Measurements from ENCODE around the gene LYPD6. TPM values are rescaled to one million over a fixed set of nuclear protein-coding genes. Genes with fewer than 3 reads are reported as not detected.

LYPD6 gene
- total RNA-seq, 4 donors from 2014 or later, result 0.45 to 1.9 (median 0.93) TPM; not detected in 1

DNA sequence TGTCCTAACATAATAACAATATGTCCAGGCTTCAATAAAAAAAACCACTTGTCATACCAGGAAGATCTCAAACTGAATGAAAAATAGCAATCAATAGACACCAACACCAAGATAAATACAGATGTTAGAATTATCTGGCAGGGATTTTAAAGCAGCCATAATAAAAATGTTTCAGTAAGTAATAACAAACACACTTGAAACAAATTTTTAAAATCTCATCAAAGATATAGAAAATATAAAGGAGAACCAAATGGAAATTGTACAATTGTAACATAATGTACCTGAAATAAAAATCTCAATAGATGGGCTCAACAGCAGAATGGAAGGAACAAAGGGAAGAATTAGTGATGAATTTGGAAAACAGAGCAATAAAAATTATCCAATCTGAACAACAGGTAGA, 128.1 kb downstream of the LYPD6 start:
- Histone ChIP-seq H3K4me3 (no peak overlapping the region), H3K36me3 (no peaks in the 10 kb centered on the region), H3K27me3 (no peaks in the 10 kb centered on the region), H3K9me3 (peaks cover 5% of the 10 kb centered on the region), H3K27ac (no peak overlapping the region), H3K4me1 (no peaks in the 10 kb centered on the region)
- no peak for TF ChIP-seq CTCF (IDR thresholded peaks at IDR 0.05)
- TF ChIP-seq POLR2AphosphoS5 (IDR thresholded peaks at IDR 0.05), result no peak
- TF ChIP-seq POLR2A (IDR thresholded peaks at IDR 0.05), result no peak
- no peak for TF ChIP-seq EP300 (IDR thresholded peaks at IDR 0.05)
- DNase-seq (ENCODE audit: low spot score in 2 of 2), result no peak

DNA sequence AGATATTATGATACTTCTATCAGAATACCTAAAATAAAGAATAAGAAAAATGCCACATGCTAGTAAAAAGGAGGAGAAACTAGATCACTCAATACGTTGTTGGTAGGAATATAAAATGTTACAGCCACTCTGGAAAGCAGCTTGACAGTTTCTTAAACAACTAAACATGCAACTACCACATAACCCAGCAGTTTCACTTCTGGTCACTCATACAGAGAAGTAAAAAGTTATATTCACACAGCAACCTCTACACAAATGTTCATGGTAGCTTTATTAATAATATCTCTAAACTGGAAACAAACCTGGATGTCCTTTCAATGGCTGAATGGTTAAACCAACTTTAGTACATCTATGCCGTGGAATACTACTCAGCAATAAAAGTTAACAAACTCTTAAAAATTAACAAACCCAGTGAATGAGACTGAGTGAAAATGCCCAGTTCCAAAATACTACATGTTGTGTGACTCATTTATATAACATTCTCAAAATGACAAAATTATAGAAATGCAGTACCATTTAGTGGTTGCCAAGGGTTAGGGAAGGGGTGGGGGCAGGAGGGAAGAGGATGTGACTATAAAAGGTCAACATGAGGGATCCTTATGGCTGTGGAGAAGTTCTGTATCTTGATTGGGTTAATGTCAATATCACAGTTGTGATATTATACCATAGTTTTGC, 133.1 kb downstream of the LYPD6 start:
- no peak overlapping the region for H3K4me3 ChIP-seq
- peaks cover 5% of the 10 kb centered on the region for H3K9me3 ChIP-seq
- no peaks in the 10 kb centered on the region for H3K4me1 ChIP-seq
- no peak for DNase-seq (ENCODE audit: low spot score in 2 of 2)
- no peak overlapping the region for H3K27ac ChIP-seq
- 33% methylated on average over 2 of the region's 2 CpGs for WGBS
- no peak for TF ChIP-seq CTCF (IDR thresholded peaks at IDR 0.05)
- H3K27me3 ChIP-seq, result no peaks in the 10 kb centered on the region
- no peaks in the 10 kb centered on the region for H3K36me3 ChIP-seq

DNA sequence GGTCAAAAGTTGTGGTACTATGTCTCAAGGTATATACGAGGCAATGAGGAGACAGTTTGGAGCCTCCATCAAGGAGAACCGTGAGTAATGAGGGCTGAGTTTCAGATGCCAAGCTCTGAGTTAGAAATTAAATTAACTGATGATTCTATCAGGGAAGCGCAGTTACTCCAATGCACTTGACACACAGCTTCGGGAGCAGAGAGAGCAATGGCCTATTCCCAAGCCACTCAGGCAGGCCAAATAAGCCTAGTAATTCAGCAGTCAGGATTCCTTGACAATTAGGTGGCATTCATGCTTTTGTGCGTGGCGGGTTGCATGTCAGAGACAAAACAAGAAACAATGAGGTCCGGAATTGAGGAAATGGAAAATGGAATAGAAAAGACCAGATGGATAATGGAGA, 134.0 kb downstream of the LYPD6 start:
- H3K27me3 ChIP-seq, result no peaks in the 10 kb centered on the region
- no peak for DNase-seq (ENCODE audit: low spot score in 2 of 2)
- TF ChIP-seq EP300 (IDR thresholded peaks at IDR 0.05) (no peak), POLR2A (IDR thresholded peaks at IDR 0.05) (no peak), CTCF (IDR thresholded peaks at IDR 0.05) (no peak), POLR2AphosphoS5 (IDR thresholded peaks at IDR 0.05) (no peak)
- H3K27ac ChIP-seq, result no peak overlapping the region
- H3K36me3 ChIP-seq, result no peaks in the 10 kb centered on the region
- 92% methylated on average over 7 of the region's 7 CpGs for WGBS
- no peaks in the 10 kb centered on the region for H3K9me3 ChIP-seq
- H3K4me1 ChIP-seq, result no peaks in the 10 kb centered on the region
- H3K4me3 ChIP-seq, result no peak overlapping the region

DNA sequence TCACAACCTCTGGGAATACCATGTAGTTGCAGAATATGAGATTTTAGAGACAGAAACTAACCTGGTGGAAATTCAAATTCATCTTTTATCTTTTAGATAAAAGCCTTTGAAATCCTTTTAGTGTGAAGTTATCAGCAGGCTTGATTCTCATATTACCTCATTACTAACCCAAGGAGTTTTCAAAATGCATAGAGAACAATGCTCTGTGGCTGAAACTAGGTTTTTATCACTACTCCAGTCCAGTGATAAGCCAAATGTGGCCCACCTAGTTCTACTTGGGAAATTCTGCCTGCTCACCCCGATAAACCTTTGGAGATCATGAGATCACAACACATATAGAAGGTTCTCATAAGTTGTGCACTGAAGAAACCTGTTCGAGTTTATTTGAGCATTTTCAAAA, 135.5 kb downstream of the LYPD6 start:
- H3K27me3 ChIP-seq, result no peaks in the 10 kb centered on the region
- no peak for DNase-seq (ENCODE audit: low spot score in 2 of 2)
- H3K4me3 ChIP-seq, result no peak overlapping the region
- no peak overlapping the region for H3K27ac ChIP-seq
- 83% methylated on average over 2 of the region's 2 CpGs for WGBS
- H3K4me1 ChIP-seq, result no peaks in the 10 kb centered on the region
- TF ChIP-seq EP300 (IDR thresholded peaks at IDR 0.05) (no peak), POLR2AphosphoS5 (IDR thresholded peaks at IDR 0.05) (no peak), POLR2A (IDR thresholded peaks at IDR 0.05) (no peak), CTCF (IDR thresholded peaks at IDR 0.05) (no peak)
- no peaks in the 10 kb centered on the region for H3K9me3 ChIP-seq
- H3K36me3 ChIP-seq, result no peaks in the 10 kb centered on the region

DNA sequence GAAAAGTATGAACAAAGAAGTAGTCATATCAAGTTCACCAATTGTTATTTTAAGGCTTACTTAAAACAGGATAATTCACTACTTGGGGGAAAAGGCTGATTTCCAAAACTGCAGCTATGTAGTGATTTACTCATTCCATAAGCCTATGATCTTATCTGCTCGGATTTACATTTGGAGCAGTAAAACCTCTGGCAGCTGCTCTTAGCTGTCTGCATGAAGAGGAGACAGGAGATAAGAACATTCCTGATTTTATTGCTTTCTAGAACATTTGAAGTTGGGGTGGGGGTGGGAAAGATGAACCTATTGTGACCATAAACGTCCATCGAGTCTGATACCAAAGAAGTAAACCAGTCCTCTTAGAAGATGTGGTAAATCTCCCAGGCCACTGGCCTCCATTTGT, 136.2 kb downstream of the LYPD6 start:
- H3K27ac ChIP-seq, result no peak overlapping the region
- no peaks in the 10 kb centered on the region for H3K4me1 ChIP-seq
- TF ChIP-seq CTCF (IDR thresholded peaks at IDR 0.05) (no peak), EP300 (IDR thresholded peaks at IDR 0.05) (no peak), POLR2AphosphoS5 (IDR thresholded peaks at IDR 0.05) (no peak), POLR2A (IDR thresholded peaks at IDR 0.05) (no peak)
- no peaks in the 10 kb centered on the region for H3K9me3 ChIP-seq
- no peaks in the 10 kb centered on the region for H3K36me3 ChIP-seq
- no peaks in the 10 kb centered on the region for H3K27me3 ChIP-seq
- 43% methylated on average over 3 of the region's 3 CpGs for WGBS
- no peak for DNase-seq (ENCODE audit: low spot score in 2 of 2)
- H3K4me3 ChIP-seq, result no peak overlapping the region
